ENCODE results near the gene ABCA8.

The ABCA8 gene

GRCh38 chr17:68910251-68910705 lies 44.9 kb downstream of the ABCA8 start:
- 100% methylated on average over 3 of the region's 5 CpGs for WGBS (ENCODE audit: insufficient coverage)

GRCh38 chr17:68909066-68909465 lies 46.1 kb downstream of the ABCA8 start:
- WGBS (ENCODE audit: insufficient coverage): 89% methylated on average over 1 of the region's 1 CpG
- POLR2A ChIA-PET: no interaction called here
- peaks cover 0 to 20% (median 4%) of the 10 kb centered on the region in 4 experiments for H3K4me1 ChIP-seq (ENCODE audit: control extremely low read depth in 1 of 4, control insufficient read depth in 4 of 4, insufficient read depth in 4 of 4, low read length in 3 of 4)
- H3K36me3 ChIP-seq (ENCODE audit: control insufficient read depth in 4 of 4, insufficient read depth in 4 of 4, low read length in 3 of 4): no peaks in the 10 kb centered on the region
- peak; percentile 49 to 94 (median 90) for DNase-seq
- H3K9me3 ChIP-seq (ENCODE audit: control extremely low read depth in 1 of 5, control insufficient read depth in 4 of 5, insufficient read depth in 2 of 5, low read depth in 1 of 5, low read length in 4 of 5): no peaks in the 10 kb centered on the region
- peak overlapping the region in 1 of 2 experiments; percentile 65 for H3K27ac ChIP-seq (ENCODE audit: insufficient read depth in 1 of 2, low read depth in 1 of 2, low read length in 2 of 2, poor library complexity in 1 of 2, severe bottlenecking in 2 of 2)
- H3K27me3 ChIP-seq (replicated peaks in 2 of 5; ENCODE audit: control insufficient read depth in 4 of 5, insufficient read depth in 5 of 5, low read length in 4 of 5): no peaks in the 10 kb centered on the region
- no peak overlapping the region for H3K4me3 ChIP-seq (ENCODE audit: control insufficient read depth in 1 of 7, extremely low read depth in 1 of 7, insufficient read depth in 4 of 7, low read depth in 2 of 7, low read length in 6 of 7)
- CTCF ChIA-PET: interaction anchor here (0.9 to 1.6 kb wide), 2 partner anchors 12 to 330 kb away, joined by 3 to 4 read pairs; no protein-coding TSS in a partner anchor

More at GRCh38 chr17:68910251-68910705, 44.9 kb downstream of the ABCA8 start:
- Histone ChIP-seq H3K4me1 (ENCODE audit: control extremely low read depth in 1 of 4, control insufficient read depth in 4 of 4, insufficient read depth in 4 of 4, low read length in 3 of 4) (peaks cover 0 to 20% (median 4%) of the 10 kb centered on the region in 4 experiments), H3K36me3 (ENCODE audit: control insufficient read depth in 4 of 4, insufficient read depth in 4 of 4, low read length in 3 of 4) (no peaks in the 10 kb centered on the region), H3K27ac (ENCODE audit: insufficient read depth in 1 of 2, low read depth in 1 of 2, low read length in 2 of 2, poor library complexity in 1 of 2, severe bottlenecking in 2 of 2) (no peak overlapping the region), H3K27me3 (replicated peaks in 2 of 5; ENCODE audit: control insufficient read depth in 4 of 5, insufficient read depth in 5 of 5, low read length in 4 of 5) (no peaks in the 10 kb centered on the region), H3K4me3 (ENCODE audit: control insufficient read depth in 1 of 7, extremely low read depth in 1 of 7, insufficient read depth in 4 of 7, low read depth in 2 of 7, low read length in 6 of 7) (no peak overlapping the region), H3K9me3 (ENCODE audit: control extremely low read depth in 1 of 5, control insufficient read depth in 4 of 5, insufficient read depth in 2 of 5, low read depth in 1 of 5, low read length in 4 of 5) (peaks cover 0 to 4% (median 0%) of the 10 kb centered on the region in 5 experiments)
- DNase-seq: peak in 1 of 3 donors; percentile 2
- POLR2A ChIA-PET: no interaction called here
- CTCF ChIA-PET: interaction anchor here (1.6 kb wide), 1 partner anchor 11 kb away, joined by 4 read pairs; no protein-coding TSS in a partner anchor

DNA sequence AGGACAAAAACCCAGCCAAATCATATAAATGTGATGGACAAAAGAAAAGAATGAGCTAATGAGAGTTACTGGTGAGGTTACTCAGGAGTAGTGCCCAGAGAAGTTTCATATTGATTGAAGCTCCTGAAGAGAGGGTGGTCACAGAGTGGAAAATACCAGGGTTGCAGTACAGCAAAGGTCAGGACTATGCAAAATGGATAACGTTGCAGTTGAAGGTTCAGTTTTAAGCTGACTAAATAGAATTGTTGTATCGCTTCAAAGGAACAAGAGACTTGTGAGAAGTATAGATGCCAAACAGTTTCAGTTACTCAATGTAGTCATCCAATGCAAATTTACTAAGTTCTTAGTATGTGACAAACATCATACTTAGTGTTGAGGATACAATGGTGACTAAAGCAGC lies 47.1 kb downstream of the ABCA8 start:
- Histone ChIP-seq H3K4me1 (ENCODE audit: control extremely low read depth in 1 of 4, control insufficient read depth in 4 of 4, insufficient read depth in 4 of 4, low read length in 3 of 4) (peaks cover 0 to 20% (median 4%) of the 10 kb centered on the region in 4 experiments), H3K4me3 (ENCODE audit: control insufficient read depth in 1 of 7, extremely low read depth in 1 of 7, insufficient read depth in 4 of 7, low read depth in 2 of 7, low read length in 6 of 7) (no peak overlapping the region), H3K9me3 (ENCODE audit: control extremely low read depth in 1 of 5, control insufficient read depth in 4 of 5, insufficient read depth in 2 of 5, low read depth in 1 of 5, low read length in 4 of 5) (no peaks in the 10 kb centered on the region), H3K27me3 (replicated peaks in 2 of 5; ENCODE audit: control insufficient read depth in 4 of 5, insufficient read depth in 5 of 5, low read length in 4 of 5) (no peaks in the 10 kb centered on the region), H3K36me3 (ENCODE audit: control insufficient read depth in 4 of 4, insufficient read depth in 4 of 4, low read length in 3 of 4) (no peaks in the 10 kb centered on the region), H3K27ac (ENCODE audit: insufficient read depth in 1 of 2, low read depth in 1 of 2, low read length in 2 of 2, poor library complexity in 1 of 2, severe bottlenecking in 2 of 2) (no peak overlapping the region)
- CTCF ChIA-PET: interaction anchor here (0.8 kb wide), 1 partner anchor 12 kb away, joined by 3 read pairs; no protein-coding TSS in a partner anchor
- POLR2A ChIA-PET: no interaction called here
- WGBS (ENCODE audit: insufficient coverage): 100% methylated on average over 1 of the region's 2 CpGs
- DNase-seq: no peak

- peaks cover 0 to 20% (median 4%) of the 10 kb centered on the region in 4 experiments for H3K4me1 ChIP-seq (ENCODE audit: control extremely low read depth in 1 of 4, control insufficient read depth in 4 of 4, insufficient read depth in 4 of 4, low read length in 3 of 4)
- peak; percentile 16 to 46 (median 37) for DNase-seq
- WGBS (ENCODE audit: insufficient coverage): 100% methylated on average over 1 of the region's 3 CpGs
- H3K4me3 ChIP-seq (ENCODE audit: control insufficient read depth in 1 of 7, extremely low read depth in 1 of 7, insufficient read depth in 4 of 7, low read depth in 2 of 7, low read length in 6 of 7): no peak overlapping the region
- POLR2A ChIA-PET: no interaction called here
- H3K27ac ChIP-seq (ENCODE audit: insufficient read depth in 1 of 2, low read depth in 1 of 2, low read length in 2 of 2, poor library complexity in 1 of 2, severe bottlenecking in 2 of 2): no peak overlapping the region
- H3K9me3 ChIP-seq (ENCODE audit: control extremely low read depth in 1 of 5, control insufficient read depth in 4 of 5, insufficient read depth in 2 of 5, low read depth in 1 of 5, low read length in 4 of 5): no peaks in the 10 kb centered on the region
- no peaks in the 10 kb centered on the region for H3K36me3 ChIP-seq (ENCODE audit: control insufficient read depth in 4 of 4, insufficient read depth in 4 of 4, low read length in 3 of 4)
- no peaks in the 10 kb centered on the region for H3K27me3 ChIP-seq (replicated peaks in 2 of 5; ENCODE audit: control insufficient read depth in 4 of 5, insufficient read depth in 5 of 5, low read length in 4 of 5)
- CTCF ChIA-PET: interaction anchor here (2.1 kb wide), 1 partner anchor 17 kb away, joined by 5 read pairs; no protein-coding TSS in a partner anchor
Observed at GRCh38 chr17:68906638-68907037, 48.6 kb downstream of the ABCA8 start.

DNA sequence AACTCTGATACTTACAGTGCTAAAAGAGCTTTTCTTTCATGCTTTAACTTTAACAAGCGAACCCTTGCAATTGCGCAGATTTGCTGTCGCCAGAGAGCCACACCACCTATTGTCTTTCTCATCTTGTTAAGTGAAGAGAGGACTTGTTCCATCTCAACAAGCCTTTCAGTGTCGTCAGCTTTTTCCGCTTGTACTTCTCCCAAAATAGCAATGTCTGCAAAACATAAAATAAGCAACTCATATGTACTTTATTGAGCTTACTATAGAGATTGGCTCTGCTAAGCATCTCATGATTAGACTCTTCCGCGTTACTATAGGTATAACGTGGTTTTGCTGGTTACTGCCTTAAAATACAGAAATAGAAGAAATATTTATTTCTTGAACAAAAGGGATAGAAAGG lies 51.9 kb downstream of the ABCA8 start:
- ChIA-PET POLR2A (no interaction called here), CTCF (interaction anchor here (0.7 to 0.9 kb wide), 2 partner anchors 16 to 17 kb away, joined by 3 to 5 read pairs; no protein-coding TSS in a partner anchor)
- Histone ChIP-seq H3K9me3 (ENCODE audit: control extremely low read depth in 1 of 5, control insufficient read depth in 4 of 5, insufficient read depth in 2 of 5, low read depth in 1 of 5, low read length in 4 of 5) (peaks cover 0 to 3% (median 0%) of the 10 kb centered on the region in 5 experiments), H3K4me1 (ENCODE audit: control extremely low read depth in 1 of 4, control insufficient read depth in 4 of 4, insufficient read depth in 4 of 4, low read length in 3 of 4) (no peaks in the 10 kb centered on the region), H3K27me3 (replicated peaks in 2 of 5; ENCODE audit: control insufficient read depth in 4 of 5, insufficient read depth in 5 of 5, low read length in 4 of 5) (no peaks in the 10 kb centered on the region), H3K27ac (ENCODE audit: insufficient read depth in 1 of 2, low read depth in 1 of 2, low read length in 2 of 2, poor library complexity in 1 of 2, severe bottlenecking in 2 of 2) (no peak overlapping the region), H3K36me3 (ENCODE audit: control insufficient read depth in 4 of 4, insufficient read depth in 4 of 4, low read length in 3 of 4) (no peaks in the 10 kb centered on the region), H3K4me3 (ENCODE audit: control insufficient read depth in 1 of 7, extremely low read depth in 1 of 7, insufficient read depth in 4 of 7, low read depth in 2 of 7, low read length in 6 of 7) (no peak overlapping the region)
- no peak for DNase-seq
- WGBS (ENCODE audit: insufficient coverage): 96% methylated on average over 3 of the region's 8 CpGs

- Histone ChIP-seq H3K27me3 (replicated peaks in 2 of 5; ENCODE audit: control insufficient read depth in 4 of 5, insufficient read depth in 5 of 5, low read length in 4 of 5) (no peaks in the 10 kb centered on the region), H3K36me3 (ENCODE audit: control insufficient read depth in 4 of 4, insufficient read depth in 4 of 4, low read length in 3 of 4) (no peaks in the 10 kb centered on the region), H3K27ac (ENCODE audit: insufficient read depth in 1 of 2, low read depth in 1 of 2, low read length in 2 of 2, poor library complexity in 1 of 2, severe bottlenecking in 2 of 2) (no peak overlapping the region), H3K4me1 (ENCODE audit: control extremely low read depth in 1 of 4, control insufficient read depth in 4 of 4, insufficient read depth in 4 of 4, low read length in 3 of 4) (no peaks in the 10 kb centered on the region), H3K4me3 (ENCODE audit: control insufficient read depth in 1 of 7, extremely low read depth in 1 of 7, insufficient read depth in 4 of 7, low read depth in 2 of 7, low read length in 6 of 7) (no peak overlapping the region), H3K9me3 (ENCODE audit: control extremely low read depth in 1 of 5, control insufficient read depth in 4 of 5, insufficient read depth in 2 of 5, low read depth in 1 of 5, low read length in 4 of 5) (peaks cover 0 to 9% (median 0%) of the 10 kb centered on the region in 5 experiments)
- no peak for DNase-seq
- CTCF ChIA-PET: no interaction called here
- POLR2A ChIA-PET: no interaction called here
Observed at GRCh38 chr17:68897557-68897956, 57.6 kb downstream of the ABCA8 start.

DNA sequence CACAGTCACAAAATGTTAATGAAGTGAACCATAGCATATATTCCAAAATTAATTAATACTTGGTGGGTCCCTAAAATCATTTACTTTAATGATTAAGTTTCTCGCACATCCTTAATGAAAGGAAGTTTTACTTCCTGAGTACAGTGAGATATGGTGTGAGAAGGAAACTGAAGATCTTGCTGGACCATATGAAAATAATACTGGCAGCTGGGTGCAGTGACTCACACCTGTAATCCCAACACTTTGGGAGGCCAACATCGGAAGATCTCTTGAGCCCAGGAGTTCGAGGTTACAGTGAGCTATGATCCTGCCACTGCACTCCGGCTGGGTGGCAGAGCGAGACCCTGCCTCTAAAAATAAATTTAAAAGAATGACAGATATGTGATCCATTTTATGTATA lies 62.5 kb downstream of the ABCA8 start:
- Histone ChIP-seq H3K27ac (ENCODE audit: insufficient read depth in 1 of 2, low read depth in 1 of 2, low read length in 2 of 2, poor library complexity in 1 of 2, severe bottlenecking in 2 of 2) (no peak overlapping the region), H3K36me3 (ENCODE audit: control insufficient read depth in 4 of 4, insufficient read depth in 4 of 4, low read length in 3 of 4) (no peaks in the 10 kb centered on the region), H3K4me1 (ENCODE audit: control extremely low read depth in 1 of 4, control insufficient read depth in 4 of 4, insufficient read depth in 4 of 4, low read length in 3 of 4) (no peaks in the 10 kb centered on the region), H3K9me3 (ENCODE audit: control extremely low read depth in 1 of 5, control insufficient read depth in 4 of 5, insufficient read depth in 2 of 5, low read depth in 1 of 5, low read length in 4 of 5) (peaks cover 0 to 5% (median 0%) of the 10 kb centered on the region in 5 experiments), H3K4me3 (ENCODE audit: control insufficient read depth in 1 of 7, extremely low read depth in 1 of 7, insufficient read depth in 4 of 7, low read depth in 2 of 7, low read length in 6 of 7) (no peak overlapping the region), H3K27me3 (replicated peaks in 2 of 5; ENCODE audit: control insufficient read depth in 4 of 5, insufficient read depth in 5 of 5, low read length in 4 of 5) (no peaks in the 10 kb centered on the region)
- no peak for DNase-seq
- WGBS (ENCODE audit: insufficient coverage): 46% methylated on average over 2 of the region's 5 CpGs
- ChIA-PET CTCF (no interaction called here), POLR2A (no interaction called here)
